Bronchial epithelial cell (primary cell): ENCODE results near the gene RETREG1. TPM values are rescaled to one million over a fixed set of nuclear protein-coding genes. Genes with fewer than 3 reads are reported as not detected.

ENCODE experiments used
- DNase-seq: peaks from one replicate; pipeline ENCODE4 v3.0.0-alpha.2; 2010; ENCODE audit warnings: low read depth
- FAIRE-seq: peaks from 2 replicates; lab custom pipeline; 2011; peaks lifted over from hg19 to GRCh38; lab: Jason Lieb, UNC
- H3K27me3 ChIP-seq: 2 replicates; pipeline ENCODE4 v1.5.1; 2011; ENCODE audit warnings: low read length; ENCODE audit not compliant: control insufficient read depth, insufficient read depth
- H3K36me3 ChIP-seq: 2 replicates; pipeline ENCODE4 v1.5.1; 2011; ENCODE audit warnings: low read length; ENCODE audit not compliant: control insufficient read depth, insufficient read depth
- H3K4me3 ChIP-seq: 2 replicates; pipeline ENCODE4 v1.5.1; 2011; ENCODE audit warnings: mild to moderate bottlenecking, low read depth, low read length, control low read depth
- total RNA-seq: library from RNA; depleted of rRNA; stranded (reverse); fragments of >200 nt; gene quantifications from 2 replicates; pipeline ENCODE4 v1.2.1, GENCODE V29; 2014
- TF ChIP-seq, protein P1 (sequence below): IDR thresholded peaks from 2 replicates; pipeline ENCODE4 v1.5.1; 2011; ENCODE audit warnings: mild to moderate bottlenecking, moderate library complexity, low read length, control low read depth, inconsistent platforms; ENCODE audit not compliant: insufficient read depth, severe bottlenecking

The RETREG1 gene
- total RNA-seq, 1 donor from 2014 or later, result 0.53 TPM

DNA sequence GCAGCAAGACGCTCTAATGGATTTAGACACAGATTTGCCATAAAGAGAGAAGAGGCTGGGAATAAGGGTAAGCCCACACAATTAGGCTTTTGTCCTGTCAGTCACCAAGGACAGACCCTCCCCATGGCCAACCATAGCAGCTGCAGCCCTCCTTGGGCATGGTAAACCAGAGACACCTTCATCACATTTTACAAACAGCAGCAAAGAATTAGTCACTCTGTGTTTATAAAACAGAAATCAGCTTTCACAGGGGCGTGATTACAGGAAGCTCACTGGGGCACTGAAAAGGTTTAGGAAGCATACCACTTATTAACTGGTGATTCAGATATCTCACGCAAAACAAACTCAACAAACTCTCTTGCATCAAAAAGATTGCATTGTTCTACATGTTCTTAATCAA, 113.9 kb downstream of the RETREG1 start:
- TF ChIP-seq, protein P1, sequence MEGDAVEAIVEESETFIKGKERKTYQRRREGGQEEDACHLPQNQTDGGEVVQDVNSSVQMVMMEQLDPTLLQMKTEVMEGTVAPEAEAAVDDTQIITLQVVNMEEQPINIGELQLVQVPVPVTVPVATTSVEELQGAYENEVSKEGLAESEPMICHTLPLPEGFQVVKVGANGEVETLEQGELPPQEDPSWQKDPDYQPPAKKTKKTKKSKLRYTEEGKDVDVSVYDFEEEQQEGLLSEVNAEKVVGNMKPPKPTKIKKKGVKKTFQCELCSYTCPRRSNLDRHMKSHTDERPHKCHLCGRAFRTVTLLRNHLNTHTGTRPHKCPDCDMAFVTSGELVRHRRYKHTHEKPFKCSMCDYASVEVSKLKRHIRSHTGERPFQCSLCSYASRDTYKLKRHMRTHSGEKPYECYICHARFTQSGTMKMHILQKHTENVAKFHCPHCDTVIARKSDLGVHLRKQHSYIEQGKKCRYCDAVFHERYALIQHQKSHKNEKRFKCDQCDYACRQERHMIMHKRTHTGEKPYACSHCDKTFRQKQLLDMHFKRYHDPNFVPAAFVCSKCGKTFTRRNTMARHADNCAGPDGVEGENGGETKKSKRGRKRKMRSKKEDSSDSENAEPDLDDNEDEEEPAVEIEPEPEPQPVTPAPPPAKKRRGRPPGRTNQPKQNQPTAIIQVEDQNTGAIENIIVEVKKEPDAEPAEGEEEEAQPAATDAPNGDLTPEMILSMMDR, result no peak
- peak; percentile 58 for DNase-seq
- Histone ChIP-seq H3K36me3 (no peaks in the 10 kb centered on the region), H3K4me3 (no peak overlapping the region), H3K27me3 (no peaks in the 10 kb centered on the region)
- no peak for FAIRE-seq

DNA sequence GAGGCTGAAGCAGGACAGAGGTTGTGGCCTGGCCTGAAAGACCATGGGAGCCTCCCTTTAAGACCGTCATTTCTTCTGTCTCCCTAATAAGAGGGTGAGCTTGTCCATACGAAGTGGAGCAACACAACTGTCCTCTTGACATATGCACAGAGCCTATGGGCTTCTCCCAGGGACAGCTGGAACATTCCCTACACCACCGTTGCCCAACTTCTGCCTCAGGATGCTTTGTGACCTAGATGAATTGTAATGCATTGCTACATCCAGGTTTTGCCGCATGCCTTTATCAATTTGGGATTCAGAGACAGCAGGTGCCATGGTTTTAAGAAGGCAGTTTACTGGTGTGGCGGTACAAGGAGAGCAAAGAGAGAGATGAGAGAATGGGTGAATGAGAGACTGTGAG, 116.8 kb downstream of the RETREG1 start:
- TF ChIP-seq, protein P1, result no peak
- Histone ChIP-seq H3K36me3 (no peaks in the 10 kb centered on the region), H3K4me3 (no peak overlapping the region), H3K27me3 (no peaks in the 10 kb centered on the region)
- DNase-seq, result no peak
- FAIRE-seq, result no peak

DNA sequence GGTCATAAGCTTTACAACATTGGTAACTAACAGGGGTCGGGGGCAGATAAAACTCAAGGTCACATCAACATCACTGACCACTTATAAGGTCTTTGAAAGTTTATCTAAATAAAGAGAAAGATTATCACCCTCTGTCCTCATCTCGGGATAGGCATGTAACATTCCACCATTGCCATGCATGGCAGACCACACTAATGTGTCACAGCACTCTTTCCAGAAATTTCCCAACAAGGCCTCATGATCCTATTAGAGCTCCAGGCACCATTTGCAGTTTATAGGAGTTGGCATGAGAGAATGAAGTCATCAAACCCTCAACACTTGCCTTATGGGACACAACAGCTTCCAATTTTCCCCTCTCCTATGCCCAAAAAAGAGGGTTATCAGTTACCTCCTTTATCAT, 119.3 kb downstream of the RETREG1 start:
- TF ChIP-seq, protein P1, result no peak
- FAIRE-seq (no peak), DNase-seq (no peak)
- no peak overlapping the region for H3K4me3 ChIP-seq
- H3K27me3 ChIP-seq, result no peaks in the 10 kb centered on the region
- H3K36me3 ChIP-seq, result no peaks in the 10 kb centered on the region

DNA sequence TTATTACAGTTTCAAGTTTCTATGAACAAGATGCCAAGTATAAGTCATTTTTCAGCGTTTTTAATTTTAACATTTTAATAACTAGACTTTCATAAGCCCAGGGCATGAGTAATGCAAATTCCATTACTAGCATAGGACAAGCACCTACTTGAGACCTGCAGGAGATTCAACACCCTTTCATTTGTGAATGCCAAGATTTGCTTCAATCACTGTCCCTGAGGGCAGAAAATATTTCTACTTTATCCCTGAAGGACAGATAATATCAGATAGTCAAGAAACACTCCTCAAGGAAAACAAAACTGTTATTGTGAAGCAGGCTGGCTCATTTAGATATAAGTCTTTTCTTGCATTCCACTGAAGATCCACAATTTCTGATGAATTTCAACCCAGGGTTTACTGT, 123.5 kb downstream of the RETREG1 start:
- H3K4me3 ChIP-seq, result no peak overlapping the region
- TF ChIP-seq, protein P1, result no peak
- H3K36me3 ChIP-seq, result no peaks in the 10 kb centered on the region
- no peaks in the 10 kb centered on the region for H3K27me3 ChIP-seq
- FAIRE-seq, result no peak
- DNase-seq, result peak; percentile 95

DNA sequence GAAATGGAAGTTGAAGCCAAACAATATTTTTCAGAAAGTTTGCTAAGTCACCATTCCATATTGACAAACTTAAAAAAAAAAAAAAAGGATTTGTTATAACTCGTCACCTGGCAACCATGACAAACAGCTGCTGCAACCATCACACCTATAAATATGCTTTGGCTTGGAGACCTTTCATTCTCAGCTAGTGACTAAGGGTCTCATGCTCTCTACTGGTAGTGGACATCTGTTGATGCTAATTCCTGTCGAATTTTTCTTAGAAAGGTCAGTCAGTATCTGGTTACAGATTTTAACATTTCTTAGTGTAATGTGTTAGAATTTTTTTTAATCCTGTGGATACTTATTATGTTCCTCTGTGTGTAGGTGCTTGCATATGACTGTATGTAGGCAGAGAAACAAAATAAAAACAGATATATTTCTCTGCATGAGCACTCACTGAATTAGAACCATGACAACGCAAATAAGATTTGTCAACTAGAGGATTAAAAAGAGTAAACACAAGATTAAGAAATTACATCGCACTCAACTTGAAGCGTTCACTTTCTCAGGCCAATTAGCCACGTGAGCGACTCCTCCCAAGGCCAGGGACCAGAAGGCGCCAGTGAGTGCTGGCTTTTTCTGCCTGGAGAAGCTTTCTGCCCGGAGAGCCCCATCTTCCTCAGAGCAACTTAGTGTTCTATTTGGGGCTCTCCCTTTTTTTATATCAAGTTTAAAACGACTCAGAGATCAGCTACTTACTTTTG, 124.2 kb downstream of the RETREG1 start:
- Histone ChIP-seq H3K36me3 (no peaks in the 10 kb centered on the region), H3K4me3 (no peak overlapping the region)
- FAIRE-seq, result no peak

More for the DNA sequence above, 124.2 kb downstream of the RETREG1 start:
- no peaks in the 10 kb centered on the region for H3K27me3 ChIP-seq
- TF ChIP-seq, protein P1, result no peak
- DNase-seq, result peak; percentile 95
